ENCODE measurements around the gene NLK. TPM values are rescaled to one million over a fixed set of nuclear protein-coding genes. Genes with fewer than 3 reads are reported as not detected.

The NLK gene
- total RNA-seq, 1 donor from 2014 or later = 25.4 TPM

GRCh38 chr17:28216052-28216451 is 173.6 kb downstream of the NLK start:
- Mint-ChIP-seq H3K9me3 (no peaks in the 10 kb centered on the region), H3K27ac (no peak overlapping the region), H3K4me1 (ENCODE audit: unreplicated experiment) (no peaks in the 10 kb centered on the region), H3K27me3 (no peaks in the 10 kb centered on the region), H3K4me3 (no peak overlapping the region), H3K36me3 (no peaks in the 10 kb centered on the region)
- no peak for DNase-seq (ENCODE audit: extremely low spot score, unreplicated experiment)
- TF ChIP-seq, protein P1, sequence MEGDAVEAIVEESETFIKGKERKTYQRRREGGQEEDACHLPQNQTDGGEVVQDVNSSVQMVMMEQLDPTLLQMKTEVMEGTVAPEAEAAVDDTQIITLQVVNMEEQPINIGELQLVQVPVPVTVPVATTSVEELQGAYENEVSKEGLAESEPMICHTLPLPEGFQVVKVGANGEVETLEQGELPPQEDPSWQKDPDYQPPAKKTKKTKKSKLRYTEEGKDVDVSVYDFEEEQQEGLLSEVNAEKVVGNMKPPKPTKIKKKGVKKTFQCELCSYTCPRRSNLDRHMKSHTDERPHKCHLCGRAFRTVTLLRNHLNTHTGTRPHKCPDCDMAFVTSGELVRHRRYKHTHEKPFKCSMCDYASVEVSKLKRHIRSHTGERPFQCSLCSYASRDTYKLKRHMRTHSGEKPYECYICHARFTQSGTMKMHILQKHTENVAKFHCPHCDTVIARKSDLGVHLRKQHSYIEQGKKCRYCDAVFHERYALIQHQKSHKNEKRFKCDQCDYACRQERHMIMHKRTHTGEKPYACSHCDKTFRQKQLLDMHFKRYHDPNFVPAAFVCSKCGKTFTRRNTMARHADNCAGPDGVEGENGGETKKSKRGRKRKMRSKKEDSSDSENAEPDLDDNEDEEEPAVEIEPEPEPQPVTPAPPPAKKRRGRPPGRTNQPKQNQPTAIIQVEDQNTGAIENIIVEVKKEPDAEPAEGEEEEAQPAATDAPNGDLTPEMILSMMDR (conservative IDR thresholded peaks at IDR 0.05) = no peak

DNA sequence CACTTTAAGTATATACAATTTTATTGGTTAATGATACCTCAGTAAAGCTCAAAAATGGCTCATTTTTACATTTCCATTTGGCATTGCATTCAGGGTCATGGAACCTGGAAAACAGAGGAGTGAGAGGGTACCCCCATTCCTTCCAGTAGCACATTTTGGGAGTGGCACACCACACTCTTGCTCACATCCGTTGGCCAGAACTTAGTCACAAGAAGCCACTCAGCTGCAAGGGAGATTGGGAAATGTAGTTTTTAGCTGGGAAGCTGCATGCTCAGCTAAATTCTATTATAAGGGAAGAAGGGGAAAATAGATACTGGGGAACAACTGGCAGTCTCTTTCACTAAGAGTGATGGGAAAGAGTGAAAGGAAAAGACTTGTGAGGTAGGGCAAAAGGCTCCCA is 174.1 kb downstream of the NLK start:
- H3K27ac Mint-ChIP-seq = no peak overlapping the region

DNA sequence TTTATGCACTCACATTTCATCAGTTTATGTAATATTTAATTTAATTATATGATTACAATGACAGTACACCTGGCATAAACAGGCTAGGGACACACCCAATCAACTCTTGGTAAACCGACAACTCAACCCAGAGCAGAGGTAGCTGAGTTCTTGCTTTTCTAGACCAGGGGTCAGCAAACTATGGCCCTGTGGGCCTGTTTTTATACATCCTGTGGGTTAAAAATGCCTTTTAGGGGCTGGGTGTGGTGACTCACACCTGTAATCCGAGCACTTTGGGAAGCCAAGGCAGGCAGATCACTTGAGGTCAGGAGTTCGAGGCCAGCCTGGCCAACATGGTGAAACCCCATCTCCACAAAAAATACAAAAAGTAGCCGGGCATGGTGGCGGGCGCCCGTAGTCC is 177.3 kb downstream of the NLK start:
- Mint-ChIP-seq H3K27me3 (no peaks in the 10 kb centered on the region), H3K4me3 (no peak overlapping the region), H3K27ac (no peak overlapping the region), H3K9me3 (no peaks in the 10 kb centered on the region), H3K4me1 (ENCODE audit: unreplicated experiment) (no peaks in the 10 kb centered on the region), H3K36me3 (no peaks in the 10 kb centered on the region)
- DNase-seq (ENCODE audit: extremely low spot score, unreplicated experiment) = no peak
- TF ChIP-seq, protein P1 (conservative IDR thresholded peaks at IDR 0.05) = no peak

More for the DNA sequence above, 174.1 kb downstream of the NLK start:
- no peaks in the 10 kb centered on the region for H3K36me3 Mint-ChIP-seq
- no peaks in the 10 kb centered on the region for H3K4me1 Mint-ChIP-seq (ENCODE audit: unreplicated experiment)
- no peak overlapping the region for H3K4me3 Mint-ChIP-seq
- H3K9me3 Mint-ChIP-seq = no peaks in the 10 kb centered on the region
- H3K27me3 Mint-ChIP-seq = no peaks in the 10 kb centered on the region
- DNase-seq (ENCODE audit: extremely low spot score, unreplicated experiment) = no peak
- TF ChIP-seq, protein P1 (conservative IDR thresholded peaks at IDR 0.05) = no peak

DNA sequence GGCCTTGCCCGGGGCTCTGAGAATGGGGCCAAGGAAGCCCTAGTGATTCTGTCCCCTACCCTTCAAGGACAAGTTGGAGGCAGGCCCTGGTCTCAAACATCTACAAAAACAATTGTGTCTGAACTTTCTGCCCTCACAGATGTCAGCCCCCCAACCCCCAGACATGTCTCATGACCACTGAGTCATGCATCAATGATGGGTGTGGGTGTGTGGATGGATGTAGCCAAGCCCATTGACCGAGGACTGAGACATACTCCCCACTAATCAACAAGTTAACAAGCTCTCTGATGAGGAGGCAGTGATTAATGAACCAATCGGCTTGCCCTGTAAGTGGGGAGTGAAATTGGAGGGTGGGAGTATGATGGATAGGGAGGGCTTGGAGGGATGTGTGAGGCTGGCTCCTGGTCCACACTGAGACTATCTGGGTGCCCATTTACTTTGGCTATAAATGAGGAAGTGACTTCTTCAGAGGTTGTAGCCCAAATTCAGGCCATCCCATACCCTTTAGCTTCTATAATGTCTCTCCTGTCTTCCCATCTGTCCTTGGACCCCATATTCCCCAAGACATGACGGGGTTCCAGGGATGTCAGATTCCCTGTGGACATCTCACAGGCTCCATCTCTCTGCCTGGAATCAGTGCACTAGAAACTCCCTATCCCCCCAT is 179.4 kb downstream of the NLK start:
- no peaks in the 10 kb centered on the region for H3K27me3 Mint-ChIP-seq
- DNase-seq (ENCODE audit: extremely low spot score, unreplicated experiment) = no peak
- H3K4me3 Mint-ChIP-seq = no peak overlapping the region
- H3K36me3 Mint-ChIP-seq = no peaks in the 10 kb centered on the region
- H3K4me1 Mint-ChIP-seq (ENCODE audit: unreplicated experiment) = no peaks in the 10 kb centered on the region
- H3K27ac Mint-ChIP-seq = no peak overlapping the region
- no peaks in the 10 kb centered on the region for H3K9me3 Mint-ChIP-seq
- TF ChIP-seq, protein P1 (conservative IDR thresholded peaks at IDR 0.05) = no peak

DNA sequence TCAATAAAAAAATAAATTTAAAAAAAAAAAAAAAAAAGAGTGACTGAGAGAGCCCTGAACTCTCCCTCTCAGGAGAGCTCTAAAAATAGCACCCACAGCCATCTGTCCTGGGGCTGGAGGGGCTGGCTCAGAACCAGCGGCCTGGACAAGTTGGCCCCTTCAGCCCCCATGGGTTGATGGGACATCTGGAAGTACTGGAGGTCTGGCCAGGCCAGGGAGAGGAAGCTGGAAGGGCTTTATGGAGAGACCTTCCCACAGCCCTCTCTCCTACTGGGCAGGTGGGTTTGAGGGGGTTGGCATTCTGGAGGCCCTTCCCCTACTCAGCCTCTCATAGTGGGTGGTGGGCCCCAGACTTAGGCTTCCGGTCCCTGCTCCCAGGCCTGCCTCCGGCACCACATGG is 182.8 kb downstream of the NLK start:
- Mint-ChIP-seq H3K36me3 (no peaks in the 10 kb centered on the region), H3K4me1 (ENCODE audit: unreplicated experiment) (peaks cover 5% of the 10 kb centered on the region), H3K27ac (no peak overlapping the region), H3K27me3 (peaks cover 22% of the 10 kb centered on the region), H3K4me3 (no peak overlapping the region), H3K9me3 (no peaks in the 10 kb centered on the region)
- TF ChIP-seq, protein P1 (conservative IDR thresholded peaks at IDR 0.05) = no peak
- no peak for DNase-seq (ENCODE audit: extremely low spot score, unreplicated experiment)
